Stimulated activated CD8-positive, alpha-beta memory T cell treated with anti-CD3 and anti-CD28 coated beads, Interleukin-7, amount 100 ng/mL, for 4 hours (primary cell): Measurements from ENCODE around the gene TSPY4.
"Not testable (repeated sequence)": the region's sequence is repeated elsewhere in the genome, so short reads cannot be mapped to it uniquely, and the experiment has no call there.

Experiments
- DNase-seq, 2 donors: peaks; one replicate each; pipeline ENCODE4 v3.0.0-alpha.2; 2020; ENCODE audit warnings: low read depth in 2 of 2

TSPY4 gene, protein sequence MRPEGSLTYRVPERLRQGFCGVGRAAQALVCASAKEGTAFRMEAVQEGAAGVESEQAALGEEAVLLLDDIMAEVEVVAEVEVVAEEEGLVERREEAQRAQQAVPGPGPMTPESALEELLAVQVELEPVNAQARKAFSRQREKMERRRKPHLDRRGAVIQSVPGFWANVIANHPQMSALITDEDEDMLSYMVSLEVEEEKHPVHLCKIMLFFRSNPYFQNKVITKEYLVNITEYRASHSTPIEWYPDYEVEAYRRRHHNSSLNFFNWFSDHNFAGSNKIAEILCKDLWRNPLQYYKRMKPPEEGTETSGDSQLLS

DNA sequence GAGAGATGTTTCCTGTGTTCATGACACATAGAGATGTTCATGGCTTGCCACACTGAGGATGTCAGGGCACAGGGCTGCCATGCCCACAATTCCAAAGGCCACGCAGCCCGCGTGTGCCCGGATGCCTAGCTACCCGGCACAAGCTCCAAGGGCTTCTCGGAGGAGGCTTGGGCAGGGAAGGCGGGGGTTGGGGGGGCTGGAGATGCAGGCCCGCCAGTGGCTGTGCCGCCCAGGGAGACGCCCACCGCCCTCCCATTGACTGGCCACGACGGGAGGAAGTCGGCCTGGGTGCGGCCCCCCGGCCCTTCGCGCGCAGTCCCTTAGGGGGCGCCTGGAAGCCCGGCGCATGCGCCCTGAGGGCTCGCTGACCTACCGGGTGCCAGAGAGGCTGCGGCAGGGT lies at the start of gene TSPY4:
TSS of gene TSPY4 (plus strand) at position 301 of the 400 bp plus-strand sequence. CDS start at position 347, 46 bp downstream.
- DNase-seq: not testable (repeated sequence)

DNA sequence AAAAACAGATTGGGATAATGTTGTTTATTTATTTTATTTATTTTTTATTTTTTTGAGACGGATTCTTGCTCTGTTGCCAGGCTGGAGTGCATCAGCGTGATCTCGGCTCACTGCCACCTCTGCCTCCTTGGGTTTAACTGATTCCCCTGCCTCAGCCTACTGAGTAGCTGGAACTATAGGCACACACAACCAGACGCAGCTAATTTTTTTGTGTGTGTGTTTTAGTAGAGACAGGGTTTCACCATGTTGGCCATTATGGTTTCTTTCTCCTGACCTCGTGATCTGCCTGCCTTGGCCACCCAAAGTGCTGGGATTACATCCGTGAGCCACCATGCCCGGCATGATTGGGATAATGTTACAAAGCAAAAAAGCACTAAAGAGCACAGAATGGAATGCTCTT lies 16.3 kb upstream of the TSPY4 start:
- DNase-seq: no peak

DNA sequence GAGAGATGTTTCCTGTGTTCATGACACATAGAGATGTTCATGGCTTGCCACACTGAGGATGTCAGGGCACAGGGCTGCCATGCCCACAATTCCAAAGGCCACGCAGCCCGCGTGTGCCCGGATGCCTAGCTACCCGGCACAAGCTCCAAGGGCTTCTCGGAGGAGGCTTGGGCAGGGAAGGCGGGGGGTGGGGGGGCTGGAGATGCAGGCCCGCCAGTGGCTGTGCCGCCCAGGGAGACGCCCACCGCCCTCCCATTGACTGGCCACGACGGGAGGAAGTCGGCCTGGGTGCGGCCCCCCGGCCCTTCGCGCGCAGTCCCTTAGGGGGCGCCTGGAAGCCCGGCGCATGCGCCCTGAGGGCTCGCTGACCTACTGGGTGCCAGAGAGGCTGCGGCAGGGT lies 20.2 kb downstream of the TSPY4 start, which contains the start of gene TSPY8:
TSS of gene TSPY8 (plus strand) at position 301 of the 400 bp plus-strand sequence. CDS start at position 347, 46 bp downstream.
- DNase-seq: not testable (repeated sequence)
